SK-N-SH (cell line): ENCODE measurements around the gene SCGN. TPM values are rescaled to one million over a fixed set of nuclear protein-coding genes. Genes with fewer than 3 reads are reported as not detected.

ENCODE experiments used
- CTCF ChIA-PET: fragments of 300-600, 350-600 bp; formaldehyde crosslinking; extraction: SDS; loops from one replicate; lab custom pipeline; 2021; lab: Yijun Ruan, JAX
- POLR2A ChIA-PET: fragments of 350-600 bp; sonication (Branson Sonifier 250); formaldehyde crosslinking; extraction: SDS; loops from one replicate; lab custom pipeline; 2020; ENCODE audit warnings: antibody characterized with exemption, inconsistent platforms; lab: Yijun Ruan, JAX
- DNase-seq: peaks from one replicate; pipeline ENCODE4 v3.0.0; 2012
- H2AFZ ChIP-seq: fragments of 200-600 bp; sonication (generic); 2 replicates; pipeline ENCODE4 v1.8.1; 2016; ENCODE audit warnings: antibody characterized with exemption, mild to moderate bottlenecking, low read depth
- H3F3A ChIP-seq: fragments of 200-600 bp; sonication (generic); replicated peaks from 2 replicates; pipeline ENCODE3; 2016; ENCODE audit warnings: antibody characterized with exemption, mild to moderate bottlenecking; ENCODE audit not compliant: insufficient read depth
- H3K27ac ChIP-seq, 2 experiments: fragments of 200-500 bp in 1 of 2; fragments of 200-600 bp in 1 of 2; sonication (Bioruptor generic) in 1 of 2; sonication (generic), shearing (Covaris generic) in 1 of 2; 2 replicates each; pipeline versions ENCODE4 v1.5.1 to v1.6.1; 2014 to 2016; ENCODE audit warnings: low read depth in 2 of 2, inconsistent platforms in 1 of 2, low read length in 1 of 2, mild to moderate bottlenecking in 1 of 2, mixed read lengths in 1 of 2
- H3K27me3 ChIP-seq: fragments of 200-600 bp; sonication (generic), shearing (Covaris generic); 2 replicates; pipeline ENCODE4 v1.6.1; 2016; ENCODE audit warnings: mixed run types; ENCODE audit not compliant: insufficient read depth
- H3K36me3 ChIP-seq, 2 experiments: fragments of 200-500 bp in 1 of 2; fragments of 200-600 bp in 1 of 2; sonication (Bioruptor generic) in 1 of 2; sonication (generic) in 1 of 2; replicated peaks in 1 of 2; 2 replicates each; pipeline versions ENCODE3 to v1.5.1; 2014 to 2016; ENCODE audit warnings: low read length in 1 of 2, mild to moderate bottlenecking in 1 of 2; ENCODE audit not compliant: insufficient read depth in 2 of 2, control insufficient read depth in 1 of 2
- H3K4me1 ChIP-seq, 2 experiments: fragments of 200-500 bp in 1 of 2; fragments of 200-600 bp in 1 of 2; sonication (Bioruptor generic) in 1 of 2; sonication (generic), shearing (Covaris generic) in 1 of 2; 2 replicates each; pipeline versions ENCODE4 v1.5.1 to v1.6.1; 2014 to 2016; ENCODE audit warnings: low read depth in 1 of 2, low read length in 1 of 2, mixed run types in 1 of 2; ENCODE audit not compliant: insufficient read depth in 2 of 2, control insufficient read depth in 1 of 2
- H3K4me2 ChIP-seq: fragments of 200-600 bp; sonication (generic), shearing (Covaris generic); 2 replicates; pipeline ENCODE4 v1.6.1; 2017; ENCODE audit warnings: mixed run types
- H3K4me3 ChIP-seq, 2 experiments: fragments of 200-500 bp in 1 of 2; fragments of 200-600 bp in 1 of 2; sonication (Bioruptor generic) in 1 of 2; sonication (generic), shearing (Covaris generic) in 1 of 2; 2 replicates each; pipeline versions ENCODE4 v1.5.1 to v1.8.1; 2014 to 2016; ENCODE audit warnings: low read depth in 2 of 2, inconsistent platforms in 1 of 2, low read length in 1 of 2, mild to moderate bottlenecking in 1 of 2, mixed read lengths in 1 of 2, moderate library complexity in 1 of 2
- H3K79me2 ChIP-seq: fragments of 200-600 bp; sonication (generic); 2 replicates; pipeline ENCODE4 v1.8.1; 2017; ENCODE audit warnings: mild to moderate bottlenecking; ENCODE audit not compliant: insufficient read depth
- H3K9ac ChIP-seq: fragments of 200-600 bp; sonication (generic); 2 replicates; pipeline ENCODE4 v1.6.1; 2017; ENCODE audit warnings: mixed run types
- H3K9me2 ChIP-seq: fragments of 200-600 bp; sonication (generic); 2 replicates; pipeline ENCODE4 v1.6.1; 2017; ENCODE audit warnings: mixed run types
- H3K9me3 ChIP-seq: fragments of 200-600 bp; sonication (generic); 2 replicates; pipeline ENCODE4 v1.6.1; 2017; ENCODE audit warnings: mixed run types, mild to moderate bottlenecking, moderate library complexity
- H4K20me1 ChIP-seq: fragments of 200-600 bp; sonication (generic); 2 replicates; pipeline ENCODE4 v1.6.1; 2017; ENCODE audit warnings: mild to moderate bottlenecking, mixed run types; ENCODE audit not compliant: insufficient read depth
- CHD2 ChIP-seq: fragments of 150-350 bp; IDR thresholded peaks from 2 replicates; pipeline ENCODE4 v1.6.1; 2018; ENCODE audit warnings: low read length; ENCODE audit not compliant: partially characterized antibody
- CTCF ChIP-seq: fragments of 200-600 bp; sonication (generic); IDR thresholded peaks from 2 replicates; pipeline ENCODE4 v1.6.1; 2017; ENCODE audit warnings: antibody characterized with exemption, mild to moderate bottlenecking, moderate library complexity
- ELF1 ChIP-seq: IDR thresholded peaks from 2 replicates; pipeline ENCODE4 v1.4.0; 2012
- EZH2phosphoT487 ChIP-seq: fragments of 200-600 bp; sonication (generic); IDR thresholded peaks from 2 replicates; pipeline ENCODE4 v1.6.1; 2017; ENCODE audit warnings: low read depth, mixed run types, mild to moderate bottlenecking, antibody characterized with exemption, moderate library complexity, borderline replicate concordance
- FOSL2 ChIP-seq: IDR thresholded peaks from 2 replicates; pipeline ENCODE4 v1.4.0; 2012; ENCODE audit warnings: low read depth, mild to moderate bottlenecking, moderate library complexity, borderline replicate concordance
- FOXM1 ChIP-seq: IDR thresholded peaks from 2 replicates; pipeline ENCODE4 v1.4.0; 2012; ENCODE audit warnings: low read depth, mild to moderate bottlenecking
- IRF3 ChIP-seq: fragments of 150-350 bp; IDR thresholded peaks from 2 replicates; pipeline ENCODE4 v1.6.1; 2016; ENCODE audit warnings: mild to moderate bottlenecking, low read depth, low read length
- JUND ChIP-seq: IDR thresholded peaks from 2 replicates; pipeline ENCODE4 v1.4.0; 2012
- NRF1 ChIP-seq: IDR thresholded peaks from 2 replicates; pipeline ENCODE4 v1.6.1; 2012; ENCODE audit warnings: low read depth, mild to moderate bottlenecking, low read length
- RAD21 ChIP-seq: IDR thresholded peaks from 2 replicates; pipeline ENCODE4 v1.6.1; 2012; ENCODE audit warnings: mild to moderate bottlenecking, low read length
- RXRA ChIP-seq: IDR thresholded peaks from 2 replicates; pipeline ENCODE4 v1.4.0; 2012; ENCODE audit warnings: low read depth, mild to moderate bottlenecking, borderline replicate concordance
- USF1 ChIP-seq: IDR thresholded peaks from 2 replicates; pipeline ENCODE4 v1.4.0; 2012; ENCODE audit warnings: low read depth, borderline replicate concordance
- ZBTB33 ChIP-seq: IDR thresholded peaks from 2 replicates; pipeline ENCODE4 v1.4.0; 2012; ENCODE audit warnings: low read depth, borderline replicate concordance
- WGBS: methylation state at CpG from one replicate; pipeline ENCODE4 v1.1.6; 2017; ENCODE audit warnings: low lambda C conversion rate; 5-methylcytosine and 5-hydroxymethylcytosine counted together
- polyA plus RNA-seq, 3 experiments: library from polyadenylated mRNA; depleted of rRNA; stranded (reverse); fragments of >200 nt; gene quantifications; 2 replicates each; pipeline ENCODE4 v1.2.3, GENCODE V29; 2012

SCGN gene
- polyA plus RNA-seq, 1 of the 3 experiments (the other 2 are of a cell fraction) = not detected

- DNase-seq = no peak
- WGBS = 10% methylated on average over 1 of the region's 1 CpG
- Histone ChIP-seq H3K4me2 (no peak overlapping the region), H3K9ac (no peak overlapping the region)
- ChIA-PET POLR2A (interaction anchor here (0.9 kb wide), 1 partner anchor 15 kb away, joined by 3 read pairs; no protein-coding TSS in a partner anchor), CTCF (interaction anchor here (0.7 to 1.2 kb wide), 3 partner anchors 33 to 839 kb away, joined by 3 read pairs; no protein-coding TSS in a partner anchor)
- TF ChIP-seq RAD21 = no peak
- TF ChIP-seq FOSL2 = no peak
- no peak for TF ChIP-seq FOXM1
- no peak for TF ChIP-seq ELF1
- no peak for TF ChIP-seq ZBTB33
- TF ChIP-seq CHD2 = no peak
- TF ChIP-seq, all 33 proteins: peak for 0
- Histone ChIP-seq H3K79me2 (no peaks in the 10 kb centered on the region), H3K4me3 (no peak overlapping the region), H3F3A (no peaks in the 10 kb centered on the region), H3K9me2 (no peaks in the 10 kb centered on the region), H3K9me3 (no peaks in the 10 kb centered on the region), H2AFZ (no peak overlapping the region), H4K20me1 (no peaks in the 10 kb centered on the region), H3K36me3 (no peaks in the 10 kb centered on the region), H3K27ac (no peak overlapping the region), H3K27me3 (no peaks in the 10 kb centered on the region), H3K4me1 (peaks cover 0 to 5% of the 10 kb centered on the region in 2 experiments; a peak in 1 of 4 replicates)
These were observed 19.6 kb downstream of the SCGN start for GRCh38 chr6:25671652-25672051.

- H3K4me3 ChIP-seq = no peak overlapping the region
- no peak for DNase-seq
- no peaks in the 10 kb centered on the region for H4K20me1 ChIP-seq
- H3K9me2 ChIP-seq = no peaks in the 10 kb centered on the region
- H3K9me3 ChIP-seq = no peaks in the 10 kb centered on the region
- H3K4me2 ChIP-seq = no peak overlapping the region
- H2AFZ ChIP-seq = no peak overlapping the region
- H3K9ac ChIP-seq = no peak overlapping the region
- TF ChIP-seq USF1 = no peak
- TF ChIP-seq, all 33 proteins: peak for 0
- Histone ChIP-seq H3K4me1 (peaks cover 0 to 5% of the 10 kb centered on the region in 2 experiments; a peak in 1 of 4 replicates), H3F3A (no peaks in the 10 kb centered on the region), H3K27me3 (no peaks in the 10 kb centered on the region), H3K27ac (no peak overlapping the region; a peak in 1 of 4 replicates), H3K79me2 (no peaks in the 10 kb centered on the region), H3K36me3 (no peaks in the 10 kb centered on the region)
- CTCF ChIA-PET = interaction anchor here (0.7 to 1.0 kb wide), 2 partner anchors 43 to 45 kb away, joined by 3 read pairs; no protein-coding TSS in a partner anchor
- WGBS = 40% methylated on average over 5 of the region's 5 CpGs
- POLR2A ChIA-PET = no interaction called here
These were observed 23.2 kb downstream of the SCGN start for GRCh38 chr6:25675167-25675566.

GRCh38 chr6:25676775-25677174, 24.8 kb downstream of the SCGN start:
- Histone ChIP-seq H3K4me3 (no peak overlapping the region), H3K27ac (no peak overlapping the region), H3K36me3 (no peaks in the 10 kb centered on the region), H2AFZ (no peak overlapping the region), H3K27me3 (no peaks in the 10 kb centered on the region), H4K20me1 (no peaks in the 10 kb centered on the region), H3K4me2 (no peak overlapping the region), H3K9me3 (no peaks in the 10 kb centered on the region), H3K9ac (no peak overlapping the region), H3K79me2 (no peaks in the 10 kb centered on the region), H3K9me2 (no peaks in the 10 kb centered on the region), H3F3A (no peaks in the 10 kb centered on the region), H3K4me1 (peaks cover 0 to 5% of the 10 kb centered on the region in 2 experiments; a peak in 1 of 4 replicates)
- ChIA-PET POLR2A (no interaction called here), CTCF (no interaction called here)
- DNase-seq = no peak
- WGBS = 31% methylated on average over 5 of the region's 5 CpGs
- TF ChIP-seq RXRA = no peak
- no peak for TF ChIP-seq FOXM1
- no peak for TF ChIP-seq JUND
- no peak for TF ChIP-seq FOSL2
- TF ChIP-seq CTCF = no peak
- no peak for TF ChIP-seq EZH2phosphoT487
- TF ChIP-seq IRF3 = no peak
- no peak for TF ChIP-seq NRF1
- no peak for TF ChIP-seq ZBTB33
- TF ChIP-seq RAD21 = no peak
